NCI-H69 (cell line): ENCODE measurements around the gene TBC1D3B.
A peak's percentile ranks its signal among the peaks of the same experiment; 100 is the strongest.
"Not testable (repeated sequence)": the region's sequence is repeated elsewhere in the genome, so short reads cannot be mapped to it uniquely, and the experiment has no call there.

Source experiments
- DNase-seq: peaks from one replicate; lab custom pipeline; 2025; lab: John Stamatoyannopoulos, UW

Gene TBC1D3B

GRCh38 chr17:36181446-36182175 is 5.2 kb upstream of the TBC1D3B start:
- DNase-seq = not testable (repeated sequence)

GRCh38 chr17:36168836-36169235 is 7.6 kb downstream of the TBC1D3B start:
- not testable (repeated sequence) for DNase-seq

GRCh38 chr17:36153895-36154610 is 22.4 kb downstream of the TBC1D3B start:
- DNase-seq = no peak

GRCh38 chr17:36152639-36153120 is 23.8 kb downstream of the TBC1D3B start:
- DNase-seq = peak; percentile 25

- no peak for DNase-seq
These were observed 24.4 kb downstream of the TBC1D3B start for GRCh38 chr17:36151891-36152638.

GRCh38 chr17:36149296-36149820 is 27.1 kb downstream of the TBC1D3B start:
- DNase-seq = no peak

- peak; percentile 55 for DNase-seq
These were observed 27.7 kb downstream of the TBC1D3B start for GRCh38 chr17:36148559-36149295.

GRCh38 chr17:36147601-36148000 is 28.8 kb downstream of the TBC1D3B start:
- DNase-seq = no peak

GRCh38 chr17:36144981-36145729 is 31.3 kb downstream of the TBC1D3B start:
- no peak for DNase-seq

- DNase-seq = no peak
These were observed 32.4 kb downstream of the TBC1D3B start for GRCh38 chr17:36144014-36144413.

GRCh38 chr17:36142806-36143205 is 33.6 kb downstream of the TBC1D3B start:
- no peak for DNase-seq

GRCh38 chr17:36142235-36142634 is 34.2 kb downstream of the TBC1D3B start:
- no peak for DNase-seq

- DNase-seq = no peak
These were observed 40.0 kb downstream of the TBC1D3B start for GRCh38 chr17:36136439-36136838.

GRCh38 chr17:36136036-36136435 is 40.4 kb downstream of the TBC1D3B start:
- no peak for DNase-seq

GRCh38 chr17:36135465-36135864 is 41.0 kb downstream of the TBC1D3B start:
- DNase-seq = no peak

- peak; percentile 26 for DNase-seq
These were observed 42.7 kb downstream of the TBC1D3B start for GRCh38 chr17:36133602-36134236.

- no peak for DNase-seq
These were observed 44.0 kb downstream of the TBC1D3B start for GRCh38 chr17:36132421-36132831.

- no peak for DNase-seq
These were observed 44.5 kb downstream of the TBC1D3B start for GRCh38 chr17:36131931-36132330.

GRCh38 chr17:36131421-36131820 is 45.0 kb downstream of the TBC1D3B start:
- DNase-seq = no peak

GRCh38 chr17:36130346-36130745 is 46.1 kb downstream of the TBC1D3B start:
- DNase-seq = no peak
